ENCODE results near the gene CDHR5.

GRCh38 chr11:592501-592900 lies 32.3 kb downstream of the CDHR5 start:
- TF ChIP-seq, protein P1, sequence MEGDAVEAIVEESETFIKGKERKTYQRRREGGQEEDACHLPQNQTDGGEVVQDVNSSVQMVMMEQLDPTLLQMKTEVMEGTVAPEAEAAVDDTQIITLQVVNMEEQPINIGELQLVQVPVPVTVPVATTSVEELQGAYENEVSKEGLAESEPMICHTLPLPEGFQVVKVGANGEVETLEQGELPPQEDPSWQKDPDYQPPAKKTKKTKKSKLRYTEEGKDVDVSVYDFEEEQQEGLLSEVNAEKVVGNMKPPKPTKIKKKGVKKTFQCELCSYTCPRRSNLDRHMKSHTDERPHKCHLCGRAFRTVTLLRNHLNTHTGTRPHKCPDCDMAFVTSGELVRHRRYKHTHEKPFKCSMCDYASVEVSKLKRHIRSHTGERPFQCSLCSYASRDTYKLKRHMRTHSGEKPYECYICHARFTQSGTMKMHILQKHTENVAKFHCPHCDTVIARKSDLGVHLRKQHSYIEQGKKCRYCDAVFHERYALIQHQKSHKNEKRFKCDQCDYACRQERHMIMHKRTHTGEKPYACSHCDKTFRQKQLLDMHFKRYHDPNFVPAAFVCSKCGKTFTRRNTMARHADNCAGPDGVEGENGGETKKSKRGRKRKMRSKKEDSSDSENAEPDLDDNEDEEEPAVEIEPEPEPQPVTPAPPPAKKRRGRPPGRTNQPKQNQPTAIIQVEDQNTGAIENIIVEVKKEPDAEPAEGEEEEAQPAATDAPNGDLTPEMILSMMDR (IDR thresholded peaks at IDR 0.05): no peak
- TF ChIP-seq EZH2 (IDR thresholded peaks at IDR 0.05): no peak
